Measurements from ENCODE around the gene IYD. TPM values are rescaled to one million over a fixed set of nuclear protein-coding genes. Genes with fewer than 3 reads are reported as not detected.
A peak's percentile ranks its signal among the peaks of the same experiment; 100 is the strongest.

IYD gene, protein sequence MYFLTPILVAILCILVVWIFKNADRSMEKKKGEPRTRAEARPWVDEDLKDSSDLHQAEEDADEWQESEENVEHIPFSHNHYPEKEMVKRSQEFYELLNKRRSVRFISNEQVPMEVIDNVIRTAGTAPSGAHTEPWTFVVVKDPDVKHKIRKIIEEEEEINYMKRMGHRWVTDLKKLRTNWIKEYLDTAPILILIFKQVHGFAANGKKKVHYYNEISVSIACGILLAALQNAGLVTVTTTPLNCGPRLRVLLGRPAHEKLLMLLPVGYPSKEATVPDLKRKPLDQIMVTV
- 10 to 100 TPM; 22.6 to 27.0 TPM for total RNA-seq
- long read RNA-seq, full-length matches to known transcripts = 5 of 17 reads
- long read RNA-seq, partial matches to known transcripts = 0 of 17 reads
- long read RNA-seq, other reads (novel, unspliced or antisense) = 12 of 17 reads

DNA sequence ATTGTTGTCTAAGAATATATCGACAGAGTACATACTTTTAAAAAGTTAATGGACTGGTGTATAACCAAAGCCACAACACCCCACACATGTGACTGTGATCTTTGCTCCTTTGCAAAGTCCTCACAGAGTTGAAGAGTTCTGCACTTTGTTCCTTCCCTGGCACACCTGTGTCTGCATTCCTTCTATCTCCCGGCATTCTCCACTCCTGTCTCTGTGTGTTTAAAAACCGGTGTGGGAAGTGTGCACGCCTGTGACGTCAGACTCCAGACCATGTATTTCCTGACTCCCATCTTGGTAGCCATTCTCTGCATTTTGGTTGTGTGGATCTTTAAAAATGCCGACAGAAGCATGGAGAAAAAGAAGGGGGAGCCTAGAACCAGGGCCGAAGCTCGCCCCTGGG is at the start of gene IYD:
TSS of gene IYD (plus strand) at position 251 of the 400 bp plus-strand sequence. CDS start at position 271, 20 bp downstream.
- ATAC-seq (peak; percentile 98), DNase-seq (peak; percentile 73 to 83)
- intact Hi-C loops (cut with DNase I, micrococcal nuclease) = no loop called here

DNA sequence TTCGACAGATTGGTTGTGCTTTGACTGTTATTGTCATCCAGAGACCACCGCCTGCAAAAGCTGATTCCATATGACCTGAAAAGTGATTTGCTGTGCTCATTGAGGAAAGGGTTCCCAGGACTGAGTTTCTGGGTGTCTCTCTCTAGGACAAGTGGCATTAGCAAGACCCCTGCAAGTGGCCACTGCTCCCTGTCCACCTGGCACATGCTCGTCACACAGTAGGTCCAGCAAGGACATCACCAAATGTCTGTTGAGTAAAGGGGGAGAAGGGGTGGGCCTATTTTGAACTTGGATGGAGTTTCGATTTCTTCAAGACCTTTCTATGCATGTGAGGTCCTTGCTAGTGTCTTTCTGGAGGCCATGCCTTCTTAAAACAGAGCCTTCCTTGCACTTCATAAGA is 48.9 kb upstream of the IYD start:
- intact Hi-C loops (cut with DNase I, micrococcal nuclease) = no loop called here
- ATAC-seq = no peak

DNA sequence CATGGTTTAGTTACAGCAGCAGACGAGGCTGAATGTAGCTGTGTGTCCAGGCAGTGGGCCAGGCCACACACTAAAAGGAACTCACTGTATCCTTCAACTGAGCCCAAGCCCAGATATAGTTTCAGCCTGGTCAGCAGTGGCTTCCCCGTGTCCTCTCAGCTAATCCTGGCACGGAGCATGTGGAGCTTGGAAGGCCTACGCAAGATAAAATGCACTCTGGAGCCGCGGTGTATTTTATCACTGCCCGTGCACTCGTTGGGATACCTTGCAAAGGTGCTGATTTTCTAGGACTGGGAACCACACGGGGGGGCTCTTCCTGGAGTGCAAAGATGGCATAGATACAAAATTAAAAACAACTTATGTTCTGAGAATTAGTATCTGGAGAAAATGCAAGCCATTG is 48.4 kb upstream of the IYD start:
- ATAC-seq = no peak
- intact Hi-C loops (cut with DNase I, micrococcal nuclease) = no loop called here
- DNase-seq = no peak

More for the DNA sequence above, 48.9 kb upstream of the IYD start:
- DNase-seq = no peak

DNA sequence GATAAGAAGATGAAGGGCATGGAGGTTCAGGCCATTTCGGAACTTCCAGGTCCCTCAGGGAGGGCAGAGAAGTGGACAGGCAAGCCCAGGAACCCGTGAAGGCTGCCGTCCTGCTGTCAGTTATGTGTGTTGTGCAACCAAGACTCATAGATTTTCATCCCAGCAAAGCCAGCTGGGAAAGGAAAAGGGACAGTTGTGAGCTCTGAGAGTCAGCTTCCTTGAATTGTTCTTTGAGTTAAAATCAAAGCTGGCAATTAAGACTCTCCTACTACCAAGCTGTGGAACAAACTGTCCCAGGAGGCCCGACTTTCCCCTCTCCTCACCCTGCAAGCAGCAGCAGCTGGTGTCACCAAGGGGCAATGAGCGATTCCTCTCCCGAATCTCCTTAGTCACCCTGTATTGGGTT is 46.3 kb upstream of the IYD start:
- no peak for ATAC-seq
- intact Hi-C loops (cut with DNase I, micrococcal nuclease) = no loop called here
- DNase-seq = no peak

DNA sequence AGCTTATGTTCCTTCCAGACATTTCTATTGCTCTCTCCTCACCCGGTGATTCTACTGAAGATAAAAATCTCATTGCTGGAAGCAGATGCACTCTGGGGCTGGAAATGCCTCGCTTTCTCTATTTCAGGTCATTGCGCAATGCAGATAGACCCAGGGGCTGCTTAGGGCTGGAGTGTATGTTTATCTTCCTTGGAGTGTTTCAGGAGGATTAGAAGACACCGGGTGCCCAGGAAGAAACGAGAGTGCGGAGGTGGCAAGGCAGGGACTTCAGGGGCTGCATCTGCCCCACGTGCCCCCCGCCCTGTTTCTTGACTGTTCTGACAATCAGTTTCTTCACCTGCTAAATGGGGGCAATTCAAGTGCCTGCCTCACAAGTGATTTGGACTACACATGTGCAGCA is 45.6 kb upstream of the IYD start:
- intact Hi-C loops (cut with DNase I, micrococcal nuclease) = no loop called here
- no peak for DNase-seq
- no peak for ATAC-seq

DNA sequence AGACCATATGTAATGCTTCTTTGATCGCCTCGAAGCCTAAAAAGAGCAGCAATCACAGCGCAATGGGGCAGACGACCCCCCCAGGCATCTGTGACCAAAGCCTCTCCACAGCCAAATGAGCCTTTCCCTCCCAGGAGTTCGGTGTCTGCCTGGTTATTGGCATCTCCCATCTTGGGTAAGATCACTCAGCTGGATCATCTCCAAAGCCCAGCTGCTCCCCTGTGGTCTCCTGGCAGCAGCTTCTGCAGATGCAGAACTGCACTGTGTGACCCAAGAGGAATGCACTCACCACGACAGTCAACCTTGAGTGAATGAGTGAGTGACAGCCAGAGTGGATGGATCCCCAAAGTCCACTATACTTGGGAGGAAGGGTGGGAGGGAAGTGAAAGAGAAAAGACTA is 44.8 kb upstream of the IYD start:
- intact Hi-C loops (cut with DNase I, micrococcal nuclease) = no loop called here
- DNase-seq (no peak), ATAC-seq (no peak)

DNA sequence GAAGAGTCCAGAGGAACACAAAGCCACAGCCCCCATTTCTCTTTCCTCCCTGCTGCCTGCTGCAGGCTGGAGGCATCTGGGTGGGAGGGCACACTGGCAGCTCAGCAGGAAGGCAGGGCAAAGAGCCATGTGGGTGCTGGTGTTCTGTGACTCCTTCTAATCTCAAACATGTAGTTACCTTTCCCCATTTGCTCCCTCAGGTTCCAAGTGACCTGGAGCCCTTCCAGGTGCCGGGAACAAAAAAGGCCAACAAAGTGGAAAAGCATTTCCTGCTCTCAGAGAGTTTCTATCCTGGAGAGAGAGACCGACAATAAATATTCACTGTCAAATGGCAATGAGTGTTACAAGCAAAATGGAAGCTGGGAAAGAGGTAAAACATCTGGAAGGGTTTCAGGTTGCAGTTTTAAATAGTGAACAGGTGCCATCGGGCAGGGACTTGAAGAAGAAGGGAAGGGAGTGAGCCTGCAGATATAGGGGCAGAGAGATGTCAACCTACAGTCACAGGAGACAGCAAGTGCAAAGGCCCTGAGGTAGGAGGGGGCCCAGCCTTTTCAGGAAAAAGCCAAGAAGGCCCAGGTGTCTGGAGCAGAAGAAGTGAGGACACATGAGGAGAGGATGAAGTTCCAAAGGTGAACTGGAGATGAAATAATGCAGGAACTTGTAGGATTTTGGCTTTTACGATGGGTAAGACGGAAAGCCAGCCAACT is 43.6 kb upstream of the IYD start:
- ATAC-seq = no peak
- intact Hi-C loops (cut with DNase I, micrococcal nuclease) = no loop called here
- DNase-seq = no peak

DNA sequence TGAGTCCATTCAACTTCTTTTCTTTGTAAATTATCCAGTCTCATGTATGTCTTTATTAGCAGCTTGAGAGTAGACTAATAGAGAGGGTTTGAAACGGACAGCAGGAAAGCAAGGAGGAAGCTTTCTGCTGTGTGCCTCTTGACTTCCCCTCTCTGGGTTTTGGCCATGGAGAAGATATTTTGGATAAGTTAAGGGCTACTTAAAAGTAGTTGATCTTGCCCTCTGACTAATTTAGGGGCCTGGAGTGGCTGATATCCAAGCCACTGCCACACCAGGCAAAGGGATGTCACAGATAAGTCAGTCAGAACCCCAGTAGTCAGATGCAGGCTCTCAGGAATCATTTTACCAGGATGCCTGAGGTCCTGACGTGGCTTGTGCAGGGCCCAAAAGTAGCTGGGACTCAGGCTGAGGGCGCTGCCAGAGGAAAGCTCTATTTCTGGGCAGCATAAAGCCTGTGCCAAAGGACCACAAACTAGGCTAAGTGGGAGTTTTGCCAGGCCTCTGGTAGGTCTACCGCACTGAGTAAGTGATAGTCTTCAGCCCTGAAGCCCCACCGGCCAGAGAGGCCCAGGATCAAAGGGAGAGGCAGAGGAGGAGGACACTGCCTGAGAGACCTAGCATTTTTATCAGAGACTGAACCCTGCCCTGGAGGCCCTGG is 41.6 kb upstream of the IYD start:
- intact Hi-C loops (cut with DNase I, micrococcal nuclease) = no loop called here
- no peak for DNase-seq
- no peak for ATAC-seq

DNA sequence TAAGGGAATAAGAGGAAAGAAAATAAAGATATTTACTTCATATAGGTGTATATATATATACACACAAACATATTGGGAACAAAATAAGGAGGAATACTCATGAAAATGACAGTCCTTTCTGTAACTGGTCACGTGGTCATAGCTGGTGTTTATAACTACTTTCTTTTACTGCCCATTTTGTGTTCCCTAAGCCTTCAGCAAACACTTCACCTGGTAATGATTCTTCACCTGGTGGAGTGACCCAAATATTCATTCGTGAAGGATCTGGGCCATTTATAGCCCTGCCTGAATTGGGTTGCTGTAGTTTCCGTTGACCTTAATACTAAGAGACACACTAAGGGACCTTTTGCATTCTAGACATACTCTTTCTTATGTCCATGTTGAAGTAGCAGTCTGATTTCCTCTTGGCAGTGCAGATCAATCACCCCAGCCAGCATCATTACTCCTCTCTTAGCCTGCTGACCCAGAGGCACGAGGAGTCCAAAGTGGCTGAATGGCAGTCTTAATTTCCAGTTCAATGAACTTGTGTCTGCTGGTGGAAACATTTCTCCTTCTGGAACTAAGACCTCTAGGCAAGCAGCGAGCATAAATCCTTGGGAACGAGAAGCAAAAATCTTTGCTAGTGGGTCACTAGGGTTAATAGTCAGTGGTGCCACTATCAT is 39.9 kb upstream of the IYD start:
- ATAC-seq = peak; percentile 34
- DNase-seq = no peak
- intact Hi-C loops (cut with DNase I, micrococcal nuclease) = no loop called here

DNA sequence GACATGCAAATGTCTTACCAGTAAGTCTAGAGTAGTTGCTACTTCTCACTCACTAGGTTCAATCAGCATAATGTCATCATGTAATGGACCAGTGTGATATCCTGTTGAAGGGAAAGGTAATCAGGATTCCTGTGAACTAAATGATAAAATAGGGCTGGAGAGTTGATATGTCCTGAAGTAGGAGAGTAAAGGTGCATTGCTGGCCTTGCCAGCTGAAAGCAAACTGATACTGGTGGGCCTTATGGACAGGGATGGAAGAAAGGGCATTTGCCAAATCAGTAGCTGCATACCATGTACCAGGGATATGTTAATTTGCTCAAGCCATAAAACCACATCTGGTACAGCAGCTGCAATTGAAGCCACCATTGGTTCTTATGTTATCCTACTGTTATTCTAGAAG is 37.5 kb upstream of the IYD start:
- ATAC-seq (no peak), DNase-seq (no peak)
- intact Hi-C loops (cut with DNase I, micrococcal nuclease) = loop anchor here (5.0 to 10.0 kb wide), 2 partner anchors 247 to 249 kb away; no protein-coding TSS in a partner anchor

DNA sequence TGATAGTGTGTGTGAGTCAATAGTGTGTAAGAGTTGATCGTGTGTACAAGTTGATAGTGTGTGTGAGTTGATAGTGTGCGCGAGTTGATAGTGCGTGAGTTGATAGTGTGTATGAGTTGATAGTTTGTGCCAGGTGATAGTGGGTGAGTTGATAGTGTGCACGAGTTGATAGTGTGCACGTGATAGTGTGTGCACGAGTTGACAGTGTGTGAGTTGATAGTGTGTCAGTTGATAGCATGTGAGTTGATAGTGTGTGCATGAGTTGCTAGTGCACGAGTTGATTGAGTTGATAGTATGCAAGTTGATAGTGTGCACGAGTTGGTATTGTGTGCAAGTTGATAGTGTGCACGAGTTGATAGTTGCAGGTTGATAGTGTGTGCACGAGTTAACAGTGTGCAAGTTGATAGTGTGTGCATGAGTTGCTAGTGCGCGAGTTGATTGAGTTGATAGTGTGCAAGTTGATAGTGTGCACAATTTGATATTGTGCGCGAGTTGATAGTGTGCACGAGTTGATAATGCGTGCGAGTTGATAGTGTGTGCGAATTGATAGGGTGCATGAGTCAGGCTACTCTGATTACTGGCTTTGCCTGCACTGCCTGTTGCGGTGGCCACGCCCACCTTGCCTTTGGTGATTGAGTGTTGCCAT is 35.8 kb upstream of the IYD start:
- ATAC-seq = no peak
- DNase-seq = no peak
- intact Hi-C loops (cut with DNase I, micrococcal nuclease) = loop anchor here (5.0 to 10.0 kb wide), 2 partner anchors 248 to 251 kb away; no protein-coding TSS in a partner anchor

DNA sequence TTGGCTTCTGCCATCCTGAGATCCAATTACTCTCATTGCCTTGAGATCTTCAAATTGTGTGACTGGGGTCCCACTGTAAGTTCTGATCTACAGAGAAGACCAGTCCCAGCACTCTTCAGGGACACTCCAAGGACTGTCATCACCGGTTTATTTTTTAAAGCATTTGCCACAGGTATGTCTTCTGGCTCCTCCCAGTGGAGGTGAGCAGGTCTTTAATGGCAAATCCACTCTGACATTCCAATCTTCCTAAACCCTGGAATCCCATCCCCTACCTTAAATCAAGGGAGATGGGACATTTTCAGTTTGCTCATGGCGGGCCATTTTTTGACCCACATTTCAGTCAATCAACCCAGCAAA is 35.2 kb upstream of the IYD start:
- intact Hi-C loops (cut with DNase I, micrococcal nuclease) = loop anchor here (5.0 to 10.0 kb wide), 2 partner anchors 249 to 251 kb away; no protein-coding TSS in a partner anchor
- ATAC-seq = no peak
- no peak for DNase-seq

DNA sequence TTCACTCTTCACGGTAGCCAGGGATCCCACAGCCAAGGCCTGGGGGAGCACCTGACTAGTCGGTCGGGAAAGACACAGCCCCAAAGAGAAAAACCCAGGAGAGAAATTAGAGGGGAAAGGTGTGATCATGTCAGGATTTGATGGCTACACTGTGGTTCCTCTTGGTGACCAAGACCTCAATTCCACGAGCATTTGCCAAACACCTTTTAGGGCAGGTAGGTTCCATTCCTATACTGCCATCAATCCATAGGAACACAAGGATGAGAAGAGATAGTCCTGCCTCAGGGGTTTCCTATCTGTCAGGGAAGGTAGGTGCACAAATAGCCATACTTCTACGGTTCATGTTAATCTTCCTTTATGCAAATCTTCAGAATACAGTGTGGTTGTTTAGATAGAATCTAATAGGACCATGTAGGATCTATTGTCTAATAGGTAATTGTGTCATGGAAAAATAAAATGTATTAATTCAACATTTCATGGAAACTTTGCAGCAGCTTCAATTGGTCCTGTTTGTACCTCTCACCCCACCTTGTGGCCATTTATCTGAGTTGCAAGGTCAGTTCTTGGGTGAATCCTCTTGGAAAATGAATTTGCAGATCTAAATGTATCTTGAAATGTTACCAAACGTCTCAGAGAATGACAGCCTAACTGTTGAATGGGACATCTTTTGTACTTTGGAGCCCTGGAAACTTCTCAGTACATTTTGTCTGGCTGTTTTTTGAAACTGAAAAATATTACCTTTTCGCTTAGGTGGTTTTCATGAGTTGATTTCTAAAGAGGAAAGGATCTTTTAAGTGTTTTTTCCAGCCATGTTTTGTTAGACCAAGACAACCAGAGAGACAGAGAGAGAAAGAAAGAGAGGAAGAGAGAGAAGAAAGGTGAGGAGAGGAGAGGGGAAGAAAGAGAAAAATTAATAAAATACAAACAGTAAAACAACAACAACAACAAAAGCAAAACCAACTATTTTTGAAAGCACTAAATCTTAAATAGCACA is 33.7 kb upstream of the IYD start:
- ATAC-seq (peak; percentile 65), DNase-seq (peak in 1 of 2 donors; percentile 37)
- intact Hi-C loops (cut with DNase I, micrococcal nuclease) = loop anchor here (5.0 to 10.0 kb wide), 2 partner anchors 250 to 253 kb away; no protein-coding TSS in a partner anchor

DNA sequence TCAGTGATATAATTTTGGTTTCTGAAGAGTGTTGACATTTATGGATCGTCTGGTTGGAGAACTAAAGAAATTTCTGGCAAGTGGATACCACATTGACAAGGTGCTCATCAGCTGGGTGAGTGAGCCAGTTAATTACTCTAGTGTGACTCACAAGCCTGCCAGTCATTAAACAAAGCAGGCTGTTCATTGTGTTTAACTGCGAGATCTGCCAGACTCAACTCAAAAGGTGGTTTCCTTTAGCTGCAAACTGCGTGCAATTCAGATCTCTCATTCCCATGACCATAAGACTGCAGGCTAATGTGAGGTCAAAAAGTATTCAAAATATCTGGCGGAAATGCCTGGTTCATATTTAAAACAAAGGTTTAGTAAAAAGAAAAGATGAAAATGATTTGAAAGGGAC is 32.5 kb upstream of the IYD start:
- ATAC-seq = peak; percentile 98
- intact Hi-C loops (cut with DNase I, micrococcal nuclease) = loop anchor here in 1 of 2 donors (10.0 kb wide), 1 partner anchor 251 kb away; no protein-coding TSS in a partner anchor
- no peak for DNase-seq

DNA sequence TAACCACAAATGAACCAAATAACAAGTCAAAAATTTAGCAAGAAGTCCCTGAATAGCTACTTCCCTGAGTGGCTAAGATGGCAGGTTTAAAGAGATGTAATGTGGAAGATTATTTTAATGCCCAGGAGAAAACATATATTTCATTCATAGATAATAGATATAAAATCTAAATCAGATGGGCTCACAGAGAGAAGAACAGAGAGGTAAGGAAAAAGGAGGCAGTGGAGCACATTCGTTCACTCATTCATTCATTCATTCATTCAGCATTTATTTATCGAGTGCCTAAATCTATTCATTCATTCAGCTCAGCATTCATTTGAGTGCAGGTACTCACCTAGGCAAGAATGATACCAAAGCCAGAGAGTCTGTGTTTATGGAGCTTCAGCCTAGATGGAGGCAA is 32.1 kb upstream of the IYD start:
- no peak for DNase-seq
- no peak for ATAC-seq
- intact Hi-C loops (cut with DNase I, micrococcal nuclease) = loop anchor here in 1 of 2 donors (10.0 kb wide), 1 partner anchor 252 kb away; no protein-coding TSS in a partner anchor

DNA sequence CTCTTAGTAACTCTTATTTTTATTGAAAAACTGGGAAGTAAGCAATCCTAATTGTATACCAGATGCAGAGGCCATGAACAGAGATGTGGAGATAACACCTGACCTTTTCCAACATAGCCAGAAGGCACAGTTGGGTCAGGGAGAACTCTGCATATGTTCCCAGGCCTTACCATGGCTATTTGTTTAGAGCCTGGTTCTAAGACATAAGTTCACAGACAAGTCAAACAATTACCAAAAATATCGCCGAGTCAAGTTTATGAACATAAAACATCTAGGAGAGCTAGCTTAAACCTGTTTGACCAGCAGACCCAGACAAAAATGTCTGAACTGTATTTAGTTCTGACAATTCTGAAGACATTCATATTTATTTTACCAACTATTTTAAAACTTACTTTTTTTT is 26.7 kb upstream of the IYD start:
- intact Hi-C loops (cut with DNase I, micrococcal nuclease) = no loop called here
- ATAC-seq (no peak), DNase-seq (no peak)

DNA sequence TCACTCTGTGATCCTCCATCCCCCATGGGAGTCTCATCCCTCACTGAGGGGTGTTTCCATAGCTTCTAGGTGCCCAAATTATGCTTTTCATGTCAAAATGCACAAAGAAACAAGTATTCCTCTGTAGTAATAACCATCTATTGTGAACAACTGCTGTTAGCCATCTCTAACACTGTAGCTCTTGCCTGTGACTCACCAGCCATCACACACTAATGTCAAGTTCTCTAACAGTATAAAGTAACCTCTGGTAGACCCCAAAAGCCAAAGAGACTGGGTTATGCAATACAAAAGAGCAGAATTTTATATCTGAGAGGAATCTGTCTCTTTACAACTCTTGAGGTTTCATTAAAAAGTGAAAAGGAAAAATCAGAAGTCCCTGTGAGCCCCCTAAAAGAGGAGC is 25.4 kb upstream of the IYD start:
- ATAC-seq (no peak), DNase-seq (no peak)
- intact Hi-C loops (cut with DNase I, micrococcal nuclease) = no loop called here
